Small intestine (tissue), 7 donors: ENCODE data around the gene ZNF683. TPM values are rescaled to one million over a fixed set of nuclear protein-coding genes. Genes with fewer than 3 reads are reported as not detected.
"Not testable (repeated sequence)": the region's sequence is repeated elsewhere in the genome, so short reads cannot be mapped to it uniquely, and the experiment has no call there.

Experiments
- DNase-seq, 2 donors: peaks; one replicate each; pipeline versions ENCODE4 v3.0.0 to v3.0.0-alpha.2; 2013
- FAIRE-seq: peaks from 2 replicates; lab custom pipeline; 2012; peaks lifted over from hg19 to GRCh38; lab: Jason Lieb, UNC
- H3K27ac ChIP-seq, 3 donors: one replicate each; pipeline ENCODE4 v1.5.1; 2013; ENCODE audit warnings: low read length in 2 of 3, mild to moderate bottlenecking in 2 of 3, control low read depth in 1 of 3, inconsistent platforms in 1 of 3, low read depth in 1 of 3, moderate library complexity in 1 of 3
- H3K27me3 ChIP-seq, 3 donors: one replicate each; pipeline ENCODE4 v1.6.1; 2013; ENCODE audit warnings: low read length in 3 of 3, inconsistent platforms in 1 of 3; ENCODE audit not compliant: control insufficient read depth in 3 of 3, insufficient read depth in 3 of 3
- H3K36me3 ChIP-seq, 3 donors: one replicate each; pipeline ENCODE4 v1.6.1; 2013; ENCODE audit warnings: low read length in 3 of 3, inconsistent platforms in 1 of 3, low read depth in 1 of 3, mild to moderate bottlenecking in 1 of 3, moderate library complexity in 1 of 3; ENCODE audit not compliant: control insufficient read depth in 3 of 3, insufficient read depth in 2 of 3
- H3K4me1 ChIP-seq, 3 donors: one replicate each; pipeline ENCODE4 v1.6.1; 2013; ENCODE audit warnings: low read length in 2 of 3, inconsistent platforms in 1 of 3, low read depth in 1 of 3, mild to moderate bottlenecking in 1 of 3, moderate library complexity in 1 of 3; ENCODE audit not compliant: control insufficient read depth in 3 of 3, insufficient read depth in 2 of 3
- H3K4me3 ChIP-seq, 3 donors: one replicate each; pipeline ENCODE4 v1.5.1; 2013; ENCODE audit warnings: low read length in 3 of 3, control low read depth in 1 of 3, inconsistent platforms in 1 of 3, low read depth in 1 of 3, mild to moderate bottlenecking in 1 of 3, moderate library complexity in 1 of 3
- H3K9me3 ChIP-seq, 2 donors: one replicate each; pipeline ENCODE4 v1.6.1; 2013; ENCODE audit warnings: low read depth in 1 of 2, low read length in 1 of 2; ENCODE audit not compliant: control insufficient read depth in 2 of 2, insufficient read depth in 1 of 2
- WGBS, 3 donors: extraction: QIAGEN DNeasy Blood & Tissue Kit; methylation state at CpG; one replicate each; pipeline ENCODE4 v1.1.7; 2013; 5-methylcytosine and 5-hydroxymethylcytosine counted together
- polyA plus RNA-seq, 4 donors: library from polyadenylated mRNA; stranded (reverse) in 3 of 4; unstranded in 1 of 4; fragments of 200-250 nt in 3 of 4; fragments of 120-200 nt in 1 of 4; gene quantifications; one replicate each; pipeline versions ENCODE4 v1.2.1 to v1.2.3, GENCODE V29; 2013
- donor health status: healthy with polysubstance abuse.
- donor health status: control.
- donor health status: control.
- donor health status: Bipolar disorder and iron deficiency.
- donor health status: healthy.

Gene ZNF683
- polyA plus RNA-seq, 4 donors: 0.07 to 0.13 TPM; not detected in 2

DNA sequence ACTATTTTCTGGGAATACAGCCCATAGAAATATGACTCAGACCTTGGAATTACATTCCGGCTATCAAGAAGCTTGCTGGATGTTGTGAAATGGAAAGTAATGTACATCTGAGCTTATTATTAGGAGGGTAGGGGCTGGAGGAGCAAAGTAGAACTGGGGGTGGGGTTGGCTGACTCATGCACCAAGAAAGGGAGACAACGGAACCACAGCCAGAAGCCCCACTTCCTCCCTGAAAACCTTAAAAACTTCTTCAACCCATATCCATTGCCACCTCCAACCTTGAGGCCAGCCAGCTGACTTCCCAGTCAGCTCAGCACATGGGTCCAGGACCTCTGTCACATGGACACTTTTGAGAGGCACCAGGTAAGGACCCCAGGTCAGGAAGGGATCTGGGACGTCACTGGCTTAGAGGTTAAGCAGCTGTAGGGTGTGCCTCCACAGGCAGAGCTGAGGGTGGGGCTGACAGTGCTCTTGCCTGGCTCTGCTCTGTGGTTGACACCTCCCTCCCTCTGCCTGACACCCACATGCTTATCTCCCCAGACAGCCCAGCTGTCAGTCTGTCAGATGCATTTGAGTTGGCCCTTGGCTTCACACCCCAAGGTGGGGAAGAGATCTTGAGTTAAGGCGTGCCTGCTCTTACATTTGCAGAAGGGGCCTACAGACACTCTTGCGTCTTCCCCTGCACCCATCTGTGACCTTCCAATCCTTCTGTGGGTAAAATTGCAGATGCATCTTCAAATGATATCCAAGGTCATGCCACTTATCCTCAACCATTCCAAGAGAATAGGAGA lies 5.7 kb upstream of the ZNF683 start:
- H3K36me3 ChIP-seq: no peaks in the 10 kb centered on the region
- H3K27me3 ChIP-seq: no peaks in the 10 kb centered on the region
- no peak for FAIRE-seq
- H3K9me3 ChIP-seq: no peaks in the 10 kb centered on the region
- DNase-seq: peak; percentile 67 to 77
- peaks cover 0 to 6% (median 5%) of the 10 kb centered on the region in 3 donors for H3K4me1 ChIP-seq
- no peak overlapping the region for H3K4me3 ChIP-seq
- peak overlapping the region in 2 of 3 donors; percentile 32 to 71 for H3K27ac ChIP-seq
- WGBS, 3 donors: 23 to 28% (median 26%) methylated on average over 5 of the region's 5 CpGs

DNA sequence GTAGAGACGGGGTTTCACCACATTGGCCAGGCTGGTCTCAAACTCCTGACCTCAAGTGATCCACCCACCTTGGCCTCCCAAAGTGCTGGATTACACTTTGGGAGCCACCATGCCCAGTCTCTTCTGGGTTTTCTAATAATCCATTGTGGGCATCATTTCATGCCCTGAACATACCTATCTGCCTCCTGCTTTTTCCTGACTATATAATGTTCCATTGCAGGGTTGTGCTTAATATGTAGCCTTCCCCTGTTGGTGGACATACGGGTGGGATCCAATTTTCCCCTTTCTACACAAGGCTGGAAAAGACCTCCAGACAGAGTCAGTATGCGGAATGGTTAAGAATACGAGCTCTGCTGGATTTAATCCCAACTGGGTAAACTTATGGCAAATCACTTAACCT lies 3.5 kb upstream of the ZNF683 start:
- H3K27ac ChIP-seq: no peak overlapping the region
- peaks cover 0 to 1% of the 10 kb centered on the region in 2 donors for H3K9me3 ChIP-seq
- H3K4me3 ChIP-seq: no peak overlapping the region
- FAIRE-seq: no peak
- H3K4me1 ChIP-seq: peaks cover 0 to 6% (median 5%) of the 10 kb centered on the region in 3 donors
- DNase-seq: no peak
- H3K36me3 ChIP-seq: no peaks in the 10 kb centered on the region
- H3K27me3 ChIP-seq: peaks cover 0 to 5% (median 0%) of the 10 kb centered on the region in 3 donors
- WGBS, 3 donors: 92 to 94% (median 93%) methylated on average over 4 of the region's 4 CpGs

DNA sequence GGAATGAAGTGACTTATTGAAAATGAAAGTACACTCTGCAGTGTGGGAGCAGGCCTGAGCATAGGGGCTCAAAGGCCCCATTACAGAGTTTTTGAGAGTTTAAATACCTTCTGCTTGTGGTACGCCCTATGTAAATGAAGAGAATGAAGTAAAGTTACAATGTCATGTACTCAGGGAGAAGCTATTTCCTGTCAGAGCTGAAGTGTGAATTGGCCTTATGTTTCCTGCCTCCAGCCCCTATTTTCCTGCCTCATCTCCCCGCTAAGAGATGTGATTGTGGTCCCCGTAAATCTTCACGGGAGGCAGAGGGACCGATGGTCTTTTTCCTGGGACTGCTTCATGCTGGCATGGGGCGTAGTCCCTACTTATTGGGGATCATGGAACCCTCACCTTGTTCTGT lies 2.5 kb upstream of the ZNF683 start:
- H3K9me3 ChIP-seq: peaks cover 0 to 3% of the 10 kb centered on the region in 2 donors
- no peaks in the 10 kb centered on the region for H3K36me3 ChIP-seq
- peaks cover 0 to 6% (median 5%) of the 10 kb centered on the region in 3 donors for H3K4me1 ChIP-seq
- 53 to 74% (median 63%) methylated on average over 6 of the region's 6 CpGs for WGBS, 3 donors
- no peak overlapping the region for H3K4me3 ChIP-seq
- FAIRE-seq (no peak), DNase-seq (no peak)
- peaks cover 0 to 10% (median 0%) of the 10 kb centered on the region in 3 donors for H3K27me3 ChIP-seq
- H3K27ac ChIP-seq: no peak overlapping the region

DNA sequence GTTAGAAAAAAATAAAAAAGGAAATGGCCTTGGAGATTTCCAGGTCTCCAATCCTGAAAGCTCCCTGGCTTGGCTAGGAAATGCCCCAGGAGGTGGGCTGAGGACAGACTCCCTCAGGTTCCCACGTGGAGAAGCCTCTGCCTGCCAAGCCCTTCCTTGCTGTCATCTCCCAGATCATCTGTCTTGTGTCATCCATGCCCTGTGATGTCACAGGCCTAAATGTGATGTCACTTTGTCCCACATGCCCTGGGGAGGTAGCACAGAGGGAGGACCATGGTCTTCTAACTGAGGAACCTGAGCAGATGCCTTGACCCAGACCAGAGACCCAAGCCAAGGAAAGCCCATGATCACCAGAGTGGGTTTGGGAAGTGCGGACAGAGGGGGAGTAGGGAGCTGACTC lies 1.8 kb upstream of the ZNF683 start:
- not testable (repeated sequence) for H3K27ac ChIP-seq, DNase-seq, H3K4me1 ChIP-seq, FAIRE-seq, H3K4me3 ChIP-seq, H3K9me3 ChIP-seq, H3K36me3 ChIP-seq
- H3K27me3 ChIP-seq: peaks cover 0 to 12% (median 0%) of the 10 kb centered on the region in 3 donors
- 46 to 56% (median 54%) methylated on average over 2 of the region's 2 CpGs for WGBS, 3 donors

DNA sequence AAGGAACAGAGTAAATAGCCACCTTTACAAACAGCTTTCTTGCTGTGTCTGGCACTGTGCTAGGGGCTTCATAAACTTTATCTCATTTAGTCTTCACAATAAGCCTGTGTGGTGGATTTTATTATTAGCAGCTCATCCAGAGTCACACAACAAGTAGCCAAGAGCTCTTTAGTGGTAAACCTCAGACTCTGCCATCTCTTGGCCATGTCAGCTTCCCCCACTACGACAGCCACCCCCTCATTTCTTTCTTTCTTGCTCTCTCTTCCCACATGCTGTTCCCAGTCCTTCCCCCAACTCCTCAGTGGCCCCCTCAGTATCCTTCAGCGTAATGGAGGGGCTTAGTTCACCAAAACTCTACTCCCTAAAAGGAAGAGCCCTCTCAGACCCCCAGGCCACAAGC lies 1.2 kb upstream of the ZNF683 start:
- Histone ChIP-seq H3K27me3 (peaks cover 0 to 12% (median 0%) of the 10 kb centered on the region in 3 donors), H3K27ac (no peak overlapping the region), H3K4me1 (peaks cover 0 to 6% (median 5%) of the 10 kb centered on the region in 3 donors), H3K9me3 (peaks cover 0 to 3% of the 10 kb centered on the region in 2 donors), H3K36me3 (no peaks in the 10 kb centered on the region), H3K4me3 (no peak overlapping the region)
- DNase-seq: no peak
- no peak for FAIRE-seq
- WGBS, 3 donors: 43 to 50% (median 43%) methylated on average over 2 of the region's 2 CpGs

DNA sequence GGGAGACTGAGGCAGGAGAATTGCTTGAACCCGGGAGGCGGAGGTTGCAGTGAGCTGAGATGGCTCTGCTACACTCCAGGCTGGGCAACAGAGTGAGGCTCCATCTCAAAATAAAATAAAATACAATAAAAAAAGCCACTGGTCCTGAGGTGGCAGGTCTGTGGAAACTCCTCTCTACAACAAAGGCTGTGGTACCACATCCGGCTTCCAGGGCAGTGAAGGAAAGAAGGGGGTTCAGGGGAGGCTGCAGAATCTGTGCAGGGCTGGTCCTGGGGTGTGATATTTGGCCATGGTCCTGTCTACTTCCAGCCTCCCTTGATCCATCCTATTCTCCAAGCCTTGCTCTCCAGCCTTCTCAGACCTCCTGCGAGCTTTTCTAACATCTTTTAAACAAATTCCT lies 731 bp upstream of the ZNF683 start:
- no peak overlapping the region for H3K27ac ChIP-seq

DNA sequence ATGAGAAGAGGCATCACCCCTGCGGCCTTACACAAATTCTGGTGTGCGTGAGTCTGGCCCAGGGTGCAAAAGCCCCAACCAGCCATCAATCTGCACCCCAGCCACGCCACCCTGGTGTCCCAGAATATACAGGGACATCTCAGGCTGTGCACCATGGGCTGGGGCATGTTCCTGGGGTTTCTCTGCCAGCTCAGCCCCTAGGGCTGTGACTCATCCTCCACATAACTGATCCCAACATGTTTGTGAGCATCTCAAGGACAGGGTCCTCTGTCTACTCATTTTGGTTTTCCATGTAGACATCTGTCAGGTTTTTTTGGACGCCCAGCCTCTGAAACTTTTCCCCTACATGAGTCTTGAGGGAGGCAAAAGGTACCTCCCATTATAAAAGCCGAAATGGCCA lies 511 bp downstream of the ZNF683 start:
- DNase-seq (no peak), FAIRE-seq (no peak)
- peaks cover 0 to 3% of the 10 kb centered on the region in 2 donors for H3K9me3 ChIP-seq
- 82 to 85% (median 83%) methylated on average over 5 of the region's 5 CpGs for WGBS, 3 donors
- no peaks in the 10 kb centered on the region for H3K4me1 ChIP-seq
- peaks cover 0 to 12% (median 0%) of the 10 kb centered on the region in 3 donors for H3K27me3 ChIP-seq
- H3K36me3 ChIP-seq: no peaks in the 10 kb centered on the region
- H3K27ac ChIP-seq: no peak overlapping the region
- no peak overlapping the region for H3K4me3 ChIP-seq

More for the DNA sequence above, 731 bp upstream of the ZNF683 start:
- WGBS, 3 donors: 76 to 79% (median 78%) methylated on average over 4 of the region's 4 CpGs
- Histone ChIP-seq H3K4me3 (no peak overlapping the region), H3K27me3 (peaks cover 0 to 12% (median 0%) of the 10 kb centered on the region in 3 donors), H3K36me3 (no peaks in the 10 kb centered on the region), H3K4me1 (peaks cover 0 to 3% (median 3%) of the 10 kb centered on the region in 3 donors), H3K9me3 (peaks cover 0 to 3% of the 10 kb centered on the region in 2 donors)
- FAIRE-seq (no peak), DNase-seq (peak in 1 of 2 donors; percentile 38)

DNA sequence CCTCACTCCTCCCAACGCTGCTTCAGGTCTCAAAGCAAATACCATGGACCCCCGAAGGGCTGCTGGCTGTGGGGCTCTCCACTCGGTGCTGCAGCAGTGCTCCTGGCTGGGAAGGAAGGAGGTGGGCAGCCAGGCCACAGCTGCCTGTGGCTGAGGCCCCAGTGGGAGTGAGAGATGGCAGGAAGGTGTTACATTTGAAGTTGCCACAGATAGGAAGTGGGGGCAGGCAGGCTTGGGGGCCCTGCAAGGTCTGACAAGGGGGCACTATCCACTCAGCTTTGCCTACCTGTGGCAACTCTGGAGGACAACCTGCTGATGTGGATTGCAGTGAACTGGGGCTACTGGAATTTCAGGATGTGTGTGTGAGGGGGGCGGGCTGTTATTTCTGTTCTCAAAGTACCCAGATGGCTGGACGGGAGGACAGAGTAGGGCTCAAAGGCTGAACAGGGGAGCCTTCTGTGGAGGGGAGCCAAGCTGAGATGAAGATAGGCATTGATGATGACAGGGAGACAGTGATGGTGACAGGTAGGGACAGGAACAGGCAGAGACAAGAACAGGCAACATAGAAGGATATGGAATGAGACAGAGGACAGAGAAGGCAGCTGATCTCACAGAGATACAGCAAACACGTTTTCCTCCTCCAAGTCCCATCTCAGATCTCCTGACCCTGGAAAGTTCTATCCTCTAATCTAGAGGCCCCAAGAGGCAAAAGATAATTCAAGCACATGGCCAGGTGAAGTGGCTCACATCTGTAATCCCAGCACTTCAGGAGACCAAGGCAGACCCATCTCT lies 1.8 kb downstream of the ZNF683 start:
- no peak for FAIRE-seq
- Histone ChIP-seq H3K36me3 (no peaks in the 10 kb centered on the region), H3K27me3 (peaks cover 0 to 12% (median 0%) of the 10 kb centered on the region in 3 donors)

More for the DNA sequence above, 1.8 kb downstream of the ZNF683 start:
- Histone ChIP-seq H3K4me3 (no peak overlapping the region), H3K9me3 (peaks cover 0 to 3% of the 10 kb centered on the region in 2 donors), H3K4me1 (no peaks in the 10 kb centered on the region), H3K27ac (peak overlapping the region in 1 of 3 donors; percentile 5)
- DNase-seq: no peak
- WGBS, 3 donors: 51 to 60% (median 56%) methylated on average over 6 of the region's 6 CpGs
